Immature natural killer cell (primary cell): ENCODE measurements around the gene PSMD12. TPM values are rescaled to one million over a fixed set of nuclear protein-coding genes. Genes with fewer than 3 reads are reported as not detected.
"Not testable (repeated sequence)": the region's sequence is repeated elsewhere in the genome, so short reads cannot be mapped to it uniquely, and the experiment has no call there.

Source experiments
- DNase-seq, 3 donors: peaks; one replicate each; pipeline ENCODE4 v3.0.0; 2022; ENCODE audit warnings: mixed read lengths in 1 of 3
- H3K27ac Mint-ChIP-seq, 6 donors: one replicate each; pipeline ENCODE4 v1.8.0; 2020; ENCODE audit warnings: mixed read lengths in 6 of 6, mild to moderate bottlenecking in 5 of 6, inconsistent platforms in 4 of 6, moderate library complexity in 3 of 6
- H3K27me3 Mint-ChIP-seq, 3 donors: one replicate each; pipeline ENCODE4 v1.8.0; 2020 to 2021; ENCODE audit warnings: low read depth in 3 of 3, mild to moderate bottlenecking in 3 of 3, mixed read lengths in 3 of 3, moderate library complexity in 3 of 3, inconsistent platforms in 1 of 3
- H3K36me3 Mint-ChIP-seq, 3 donors: one replicate each; pipeline ENCODE4 v1.8.0; 2020; ENCODE audit warnings: mixed read lengths in 3 of 3, inconsistent platforms in 2 of 3, mild to moderate bottlenecking in 2 of 3
- H3K4me1 Mint-ChIP-seq, 2 donors: one replicate each; pipeline ENCODE4 v1.8.0; 2020; ENCODE audit warnings: inconsistent platforms in 2 of 2, mild to moderate bottlenecking in 2 of 2, mixed read lengths in 2 of 2, moderate library complexity in 1 of 2
- H3K4me3 Mint-ChIP-seq, 5 donors: one replicate each; pipeline ENCODE4 v1.8.0; 2020; ENCODE audit warnings: mild to moderate bottlenecking in 5 of 5, mixed read lengths in 5 of 5, inconsistent platforms in 3 of 5, moderate library complexity in 3 of 5
- H3K9me3 Mint-ChIP-seq, 6 donors: one replicate each; pipeline ENCODE4 v1.8.0; 2020; ENCODE audit warnings: mild to moderate bottlenecking in 6 of 6, mixed read lengths in 6 of 6, inconsistent platforms in 4 of 6, moderate library complexity in 3 of 6
- polyA plus RNA-seq, 3 donors: library from polyadenylated mRNA; unstranded; fragments of 300-500 nt; fragmentation: Illumina TruSeq; gene quantifications; one replicate each; pipeline ENCODE4 v1.2.3, GENCODE V29; 2021

The PSMD12 gene
- polyA plus RNA-seq, 3 donors from 2014 or later = 24.1 to 43.9 (median 37.3) TPM

DNA sequence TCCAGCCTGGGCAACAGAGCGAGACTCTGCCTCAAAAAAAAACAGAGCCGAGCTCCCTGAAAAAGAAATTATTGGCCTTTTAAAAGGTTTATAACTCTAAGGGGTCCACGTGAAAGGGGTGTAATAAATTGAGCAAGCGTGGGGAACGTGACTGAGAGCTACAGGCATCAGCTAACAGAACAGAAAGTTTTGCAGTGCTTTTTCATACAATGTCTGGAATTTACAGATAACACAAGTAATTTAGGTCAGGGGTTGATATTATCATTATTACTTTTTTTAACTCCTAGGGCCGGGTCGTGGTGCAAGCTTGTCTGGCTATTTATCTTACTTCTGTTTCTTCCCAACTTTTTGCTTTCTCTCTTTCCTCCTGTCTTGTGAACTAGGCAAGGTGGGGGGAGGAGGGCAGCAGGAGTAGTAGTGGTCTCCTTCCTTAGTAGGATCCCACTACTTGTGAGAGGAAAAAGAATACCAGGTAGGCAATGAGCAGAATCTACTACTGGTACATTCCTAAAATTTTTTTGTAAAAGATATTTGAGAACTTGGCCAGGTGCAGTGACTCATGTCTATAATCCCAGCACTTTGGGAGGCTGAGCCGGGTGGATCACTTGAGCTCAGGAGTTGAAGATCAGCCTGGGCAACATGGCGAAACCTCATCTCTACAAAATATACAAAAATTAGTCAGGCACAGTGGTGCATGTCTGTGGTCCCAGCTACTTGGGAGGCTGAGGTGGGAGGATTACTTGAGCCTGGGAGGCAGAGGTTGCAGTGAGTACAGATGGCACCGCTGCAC is 60.7 kb downstream of the PSMD12 start:
- not testable (repeated sequence) for H3K27me3 Mint-ChIP-seq, H3K9me3 Mint-ChIP-seq, H3K4me3 Mint-ChIP-seq, H3K4me1 Mint-ChIP-seq, H3K27ac Mint-ChIP-seq, H3K36me3 Mint-ChIP-seq, DNase-seq

DNA sequence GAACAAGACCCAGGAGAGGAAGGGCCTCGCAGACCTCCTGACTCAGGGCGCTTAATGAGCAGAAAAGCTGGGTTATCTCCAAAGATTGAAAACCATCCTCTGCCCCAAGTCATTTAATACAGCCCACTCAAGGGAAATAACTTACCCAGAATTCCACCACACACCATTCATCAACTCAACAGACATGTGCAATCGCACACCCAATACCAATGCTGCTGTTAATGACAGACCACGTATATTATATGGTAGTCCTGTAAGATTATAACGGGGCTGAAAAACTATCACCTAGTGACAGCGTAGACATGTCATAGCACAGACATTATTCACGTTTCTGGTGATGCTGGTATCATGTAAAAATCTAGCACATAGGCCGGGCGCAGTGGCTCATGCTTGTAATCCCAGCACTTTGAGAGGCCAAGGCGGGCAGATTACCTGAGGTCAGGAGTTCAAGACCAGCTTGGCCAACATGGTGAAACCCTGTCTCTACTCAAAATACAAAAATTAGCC is 68.9 kb downstream of the PSMD12 start:
- Mint-ChIP-seq H3K9me3 (no peaks in the 10 kb centered on the region), H3K27me3 (peaks cover 0 to 3% (median 3%) of the 10 kb centered on the region in 3 donors), H3K4me1 (peaks cover 6 to 7% of the 10 kb centered on the region in 2 donors), H3K4me3 (no peak overlapping the region), H3K36me3 (no peaks in the 10 kb centered on the region), H3K27ac (no peak overlapping the region)
- DNase-seq = no peak

DNA sequence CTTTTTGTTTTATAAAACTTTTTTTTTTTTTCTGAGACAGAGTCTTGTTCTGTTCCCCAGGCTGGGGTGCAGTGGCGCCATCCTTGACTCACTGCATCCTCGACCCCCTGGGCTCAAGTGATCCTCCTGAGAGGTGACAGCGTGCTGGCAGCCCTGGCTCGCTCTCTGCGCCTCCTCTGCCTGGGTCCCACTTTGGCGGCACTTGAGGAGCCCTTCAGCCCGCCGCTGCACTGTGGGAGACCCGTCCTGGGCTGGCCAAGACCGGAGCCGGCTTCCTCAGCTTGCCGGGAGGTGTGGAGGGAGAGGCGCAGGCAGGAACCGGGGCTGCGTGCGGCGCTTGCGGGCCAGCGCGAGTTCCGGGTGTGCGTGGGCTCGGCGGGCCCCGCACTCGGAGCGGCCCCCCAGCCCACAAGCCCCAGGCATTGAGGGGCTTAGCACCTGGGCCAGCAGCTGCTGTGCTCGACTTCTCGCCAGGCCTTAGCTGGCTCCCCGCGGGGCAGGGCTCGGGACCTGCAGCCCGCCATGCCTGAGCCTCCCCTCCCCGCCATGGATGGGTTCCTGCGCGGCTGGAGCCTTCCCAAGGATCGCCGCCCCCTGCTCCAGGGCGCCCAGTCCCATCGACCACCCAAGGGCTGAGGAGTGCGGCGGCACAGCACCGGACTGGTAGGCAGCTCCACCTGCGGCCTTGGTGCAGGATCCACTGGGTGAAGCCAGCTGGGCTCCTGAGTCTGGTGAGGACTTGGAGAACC is 71.8 kb downstream of the PSMD12 start:
- H3K36me3 Mint-ChIP-seq = no peaks in the 10 kb centered on the region
- H3K4me1 Mint-ChIP-seq = peaks cover 8 to 9% of the 10 kb centered on the region in 2 donors
- H3K9me3 Mint-ChIP-seq = no peaks in the 10 kb centered on the region
- peaks cover 0 to 3% (median 0%) of the 10 kb centered on the region in 3 donors for H3K27me3 Mint-ChIP-seq
- no peak overlapping the region for H3K4me3 Mint-ChIP-seq
- H3K27ac Mint-ChIP-seq = no peak overlapping the region
- DNase-seq = no peak

DNA sequence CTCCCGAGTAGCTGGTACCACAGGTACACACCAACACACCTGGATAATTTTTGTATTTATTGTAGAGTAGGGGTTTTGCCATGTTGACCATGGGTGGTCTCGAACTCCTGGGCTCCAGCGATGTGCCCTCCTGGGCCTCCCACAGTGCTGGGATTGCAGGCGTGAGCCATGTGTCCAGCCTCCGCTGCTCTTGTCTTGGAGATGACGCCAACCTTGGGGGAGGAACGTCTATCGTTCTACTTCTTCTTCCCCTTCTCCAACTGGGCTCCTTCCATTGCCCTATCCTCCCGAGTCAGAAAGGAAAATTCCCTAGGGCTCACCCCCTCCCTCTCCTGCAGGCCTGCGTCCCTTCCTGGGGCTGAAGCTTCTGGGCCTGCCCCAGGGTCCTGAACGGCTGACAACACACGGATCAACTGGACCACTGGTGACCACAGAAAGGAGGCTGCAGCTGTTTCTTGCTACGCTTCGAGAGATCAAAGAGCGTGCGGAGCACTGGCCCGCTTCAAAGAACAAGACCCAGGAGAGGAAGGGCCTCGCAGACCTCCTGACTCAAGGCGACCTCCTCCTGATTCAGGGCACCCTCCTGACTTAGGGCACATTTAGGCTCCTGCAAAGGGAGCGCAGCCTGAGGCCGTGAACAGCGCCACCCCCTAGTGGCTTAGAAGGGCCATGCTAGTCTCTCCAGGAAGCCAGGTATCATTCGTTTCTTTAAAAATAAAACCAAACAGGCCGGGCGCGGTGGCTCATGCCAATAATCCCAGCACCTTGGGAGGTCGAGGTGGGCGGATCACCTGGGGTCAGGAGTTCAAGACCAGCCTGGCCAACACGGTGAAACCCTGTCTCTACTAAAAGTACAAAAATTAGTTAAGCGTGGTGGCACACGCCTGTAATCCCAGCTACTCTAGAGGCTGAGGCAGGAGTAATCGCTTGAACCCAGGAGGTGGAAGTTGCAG is 72.8 kb downstream of the PSMD12 start:
- H3K27ac Mint-ChIP-seq = peak overlapping the region in 2 of 6 donors; percentile 39 to 45
- H3K4me1 Mint-ChIP-seq = peaks cover 17 to 18% of the 10 kb centered on the region in 2 donors
- H3K27me3 Mint-ChIP-seq = peaks cover 0 to 3% (median 2%) of the 10 kb centered on the region in 3 donors
- no peaks in the 10 kb centered on the region for H3K9me3 Mint-ChIP-seq
- H3K36me3 Mint-ChIP-seq = no peaks in the 10 kb centered on the region
- H3K4me3 Mint-ChIP-seq = peak overlapping the region in 3 of 5 donors; percentile 40 to 65 (median 61)
- DNase-seq = peak; percentile 70 to 77 (median 75)

DNA sequence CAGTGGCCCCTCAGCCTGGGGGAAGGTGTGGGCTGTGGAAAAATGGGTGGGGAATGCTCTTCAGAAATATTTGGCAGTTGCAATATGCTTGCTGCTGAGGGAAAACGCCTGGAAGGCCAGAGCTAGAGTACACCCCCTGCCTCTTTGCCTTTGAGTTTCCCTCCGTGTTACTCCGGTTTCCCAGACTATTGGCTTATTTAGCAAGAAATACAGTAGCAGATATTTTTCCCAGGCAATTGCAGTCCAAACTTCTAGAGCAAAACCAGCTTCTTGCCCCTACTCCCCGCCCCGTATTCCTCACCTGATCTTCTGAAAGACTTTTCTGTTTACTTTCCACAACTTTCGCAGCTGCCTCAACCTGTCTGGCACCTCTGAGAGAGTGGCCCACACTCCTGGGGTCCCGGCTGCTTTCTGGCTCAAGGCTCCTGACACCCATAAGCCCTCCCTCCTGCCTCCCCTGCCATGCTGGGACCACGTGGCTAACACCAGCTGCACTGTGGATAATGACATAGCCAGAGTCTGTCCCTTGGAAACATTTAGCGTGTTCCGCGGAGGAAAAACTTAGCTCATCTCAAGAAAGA is 75.6 kb downstream of the PSMD12 start:
- Mint-ChIP-seq H3K4me3 (no peak overlapping the region), H3K9me3 (no peaks in the 10 kb centered on the region)

DNA sequence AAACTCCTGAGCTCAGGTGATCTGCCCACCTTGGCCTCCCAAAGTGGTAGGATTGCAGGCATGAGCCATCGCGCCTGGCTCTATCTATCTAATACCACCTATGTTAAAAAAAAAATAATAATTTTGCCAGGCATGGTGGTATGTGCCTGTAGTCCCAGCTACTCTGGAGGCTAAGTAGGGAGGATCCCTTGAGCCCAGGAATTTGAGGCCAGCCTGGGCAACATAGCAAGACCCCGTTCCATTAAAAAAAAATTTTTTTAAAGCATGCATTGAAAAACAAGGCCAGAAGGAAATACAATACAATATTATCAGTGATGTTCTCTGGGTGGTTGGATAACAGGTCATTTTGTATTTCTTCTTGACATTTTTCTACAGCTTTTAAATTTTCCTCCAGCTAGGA is 76.1 kb downstream of the PSMD12 start:
- no peak overlapping the region for H3K4me3 Mint-ChIP-seq
- peak overlapping the region in 1 of 6 donors; percentile 49 for H3K27ac Mint-ChIP-seq
- DNase-seq = no peak
- H3K36me3 Mint-ChIP-seq = no peaks in the 10 kb centered on the region
- H3K4me1 Mint-ChIP-seq = peaks cover 17 to 24% of the 10 kb centered on the region in 2 donors
- no peaks in the 10 kb centered on the region for H3K9me3 Mint-ChIP-seq
- H3K27me3 Mint-ChIP-seq = peaks cover 2 to 5% (median 4%) of the 10 kb centered on the region in 3 donors

More for the DNA sequence above, 75.6 kb downstream of the PSMD12 start:
- peak overlapping the region in 1 of 6 donors; percentile 49 for H3K27ac Mint-ChIP-seq
- no peaks in the 10 kb centered on the region for H3K36me3 Mint-ChIP-seq
- peaks cover 17 to 24% of the 10 kb centered on the region in 2 donors for H3K4me1 Mint-ChIP-seq
- DNase-seq = no peak
- H3K27me3 Mint-ChIP-seq = peaks cover 1 to 3% (median 2%) of the 10 kb centered on the region in 3 donors

DNA sequence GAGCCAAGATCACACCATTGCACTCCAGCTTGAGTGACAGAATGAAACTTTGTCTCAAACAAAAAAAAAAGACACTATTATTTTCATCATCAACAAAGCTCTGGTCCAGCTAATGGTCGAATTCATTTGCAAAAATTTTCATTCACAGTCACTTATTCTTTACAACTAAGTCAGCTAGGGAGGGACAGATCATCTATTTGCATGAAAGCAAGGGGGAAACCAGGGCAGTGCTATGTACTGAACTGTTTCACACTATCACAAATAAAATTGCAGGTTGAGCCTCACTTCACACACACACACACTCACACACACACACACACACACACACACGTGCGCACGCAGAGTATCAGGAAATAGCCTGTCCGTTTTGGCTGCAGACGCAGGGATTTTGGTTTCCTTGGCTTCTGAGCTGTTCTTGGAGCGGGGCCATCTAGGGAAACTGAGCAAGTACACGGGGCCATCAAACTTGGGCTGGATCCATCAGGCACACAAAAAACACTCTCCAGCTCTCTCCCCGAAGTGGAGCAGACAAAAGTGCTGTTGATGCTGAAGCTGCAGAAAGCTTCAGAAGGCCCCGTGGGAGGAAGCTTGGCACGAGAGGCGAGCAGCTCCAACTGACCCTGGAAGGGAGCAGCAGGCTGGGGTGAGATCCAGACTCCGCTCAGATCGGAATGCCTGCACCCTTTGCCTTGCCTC is 77.0 kb downstream of the PSMD12 start:
- peak overlapping the region in 2 of 5 donors; percentile 36 to 61 for H3K4me3 Mint-ChIP-seq
- peaks cover 17 to 24% of the 10 kb centered on the region in 2 donors for H3K4me1 Mint-ChIP-seq
- no peaks in the 10 kb centered on the region for H3K36me3 Mint-ChIP-seq
- peak in 1 of 3 donors; percentile 15 for DNase-seq
- H3K27me3 Mint-ChIP-seq = peaks cover 2 to 5% (median 4%) of the 10 kb centered on the region in 3 donors
- no peaks in the 10 kb centered on the region for H3K9me3 Mint-ChIP-seq
- peak overlapping the region in 3 of 6 donors; percentile 7 to 81 (median 63) for H3K27ac Mint-ChIP-seq

Other genes starting within 250 kb of the PSMD12 start
- gene HELZ, start 121.4 kb downstream of the PSMD12 start, polyA plus RNA-seq = 100 to 1,000 TPM in 1 of 3 donors, 10 to 100 TPM in 2; 41.4 to 121 (median 44.2) TPM
- gene PITPNC1, start 10.7 kb upstream of the PSMD12 start, polyA plus RNA-seq = 100 to 1,000 TPM; 119 to 155 (median 150) TPM